H9 (cell line): Measurements from ENCODE around the gene IL1RL2. TPM values are rescaled to one million over a fixed set of nuclear protein-coding genes. Genes with fewer than 3 reads are reported as not detected.

Source experiments
- DNase-seq: peaks from one replicate; pipeline ENCODE4 v3.0.0-alpha.2; 2017
- H2AFZ ChIP-seq: one replicate; pipeline ENCODE4 v1.6.1; 2013; ENCODE audit warnings: mild to moderate bottlenecking, low read length, control low read depth, moderate library complexity
- H2AK5ac ChIP-seq: 2 replicates; pipeline ENCODE4 v1.6.1; 2013; ENCODE audit warnings: low read length, control low read depth, mixed read lengths; ENCODE audit not compliant: insufficient read length
- H2BK120ac ChIP-seq: one replicate; pipeline ENCODE4 v1.6.1; 2013; ENCODE audit warnings: low read depth, mild to moderate bottlenecking, low read length, control low read depth, inconsistent platforms; ENCODE audit not compliant: poor library complexity, severe bottlenecking
- H2BK12ac ChIP-seq: 2 replicates; pipeline ENCODE4 v1.6.1; 2013; ENCODE audit warnings: low read length, control low read depth, mixed read lengths, low read depth; ENCODE audit not compliant: insufficient read length
- H2BK15ac ChIP-seq: 2 replicates; pipeline ENCODE4 v1.6.1; 2013; ENCODE audit warnings: low read depth, low read length, control low read depth
- H2BK20ac ChIP-seq: one replicate; pipeline ENCODE4 v1.6.1; 2013; ENCODE audit warnings: low read depth, mild to moderate bottlenecking, low read length, control low read depth, inconsistent platforms; ENCODE audit not compliant: poor library complexity, severe bottlenecking
- H2BK5ac ChIP-seq: 2 replicates; pipeline ENCODE4 v1.6.1; 2013; ENCODE audit warnings: low read length, control low read depth, mixed read lengths; ENCODE audit not compliant: insufficient read length
- H3K14ac ChIP-seq: 2 replicates; pipeline ENCODE4 v1.6.1; 2013; ENCODE audit warnings: low read length, control low read depth; ENCODE audit not compliant: insufficient read depth
- H3K18ac ChIP-seq: 2 replicates; pipeline ENCODE4 v1.6.1; 2013; ENCODE audit warnings: low read depth, mild to moderate bottlenecking, mixed read lengths, low read length, control low read depth; ENCODE audit not compliant: insufficient read length
- H3K23ac ChIP-seq: 2 replicates; pipeline ENCODE4 v1.6.1; 2013; ENCODE audit warnings: low read length, control low read depth, mixed read lengths, low read depth; ENCODE audit not compliant: insufficient read length
- H3K23me2 ChIP-seq: 2 replicates; pipeline ENCODE4 v1.6.1; 2013; ENCODE audit warnings: low read depth, mild to moderate bottlenecking, mixed read lengths, low read length, control low read depth; ENCODE audit not compliant: insufficient read length, poor library complexity, severe bottlenecking
- H3K27ac ChIP-seq: 2 replicates; pipeline ENCODE4 v1.5.1; 2013; ENCODE audit warnings: low read length, control low read depth, mixed read lengths, low read depth; ENCODE audit not compliant: insufficient read length
- H3K27me3 ChIP-seq: 2 replicates; pipeline ENCODE4 v1.6.1; 2013; ENCODE audit warnings: low read length, control low read depth, inconsistent platforms; ENCODE audit not compliant: insufficient read depth
- H3K4ac ChIP-seq: 2 replicates; pipeline ENCODE4 v1.6.1; 2013; ENCODE audit warnings: low read depth, mild to moderate bottlenecking, control low read depth, inconsistent platforms, low read length, moderate library complexity
- H3K4me1 ChIP-seq: 2 replicates; pipeline ENCODE4 v1.6.1; 2013; ENCODE audit warnings: low read length, control low read depth, inconsistent platforms; ENCODE audit not compliant: insufficient read depth
- H3K4me2 ChIP-seq: 2 replicates; pipeline ENCODE4 v1.6.1; 2013; ENCODE audit warnings: low read length, control low read depth, mixed read lengths; ENCODE audit not compliant: insufficient read length, insufficient read depth
- H3K56ac ChIP-seq: 2 replicates; pipeline ENCODE4 v1.6.1; 2013; ENCODE audit warnings: low read depth, mild to moderate bottlenecking, mixed read lengths, low read length, control low read depth; ENCODE audit not compliant: insufficient read length
- H3K79me1 ChIP-seq: 2 replicates; pipeline ENCODE4 v1.6.1; 2013; ENCODE audit warnings: low read depth, mild to moderate bottlenecking, moderate library complexity, low read length, control low read depth, inconsistent platforms; ENCODE audit not compliant: insufficient read depth, poor library complexity, severe bottlenecking
- H3K79me2 ChIP-seq: 2 replicates; pipeline ENCODE4 v1.6.1; 2013; ENCODE audit warnings: low read length, control low read depth, inconsistent platforms; ENCODE audit not compliant: insufficient read depth
- H3K9ac ChIP-seq: 2 replicates; pipeline ENCODE4 v1.6.1; 2013; ENCODE audit warnings: low read length, control low read depth, mixed read lengths; ENCODE audit not compliant: insufficient read length; ENCODE audit errors: extremely low read depth
- H3K9me3 ChIP-seq: one replicate; pipeline ENCODE4 v1.6.1; 2013; ENCODE audit warnings: low read depth, low read length, inconsistent platforms; ENCODE audit not compliant: control insufficient read depth
- H3T11ph ChIP-seq: one replicate; pipeline ENCODE4 v1.6.1; 2013; ENCODE audit warnings: mild to moderate bottlenecking, low read length, control low read depth, inconsistent platforms
- H4K20me1 ChIP-seq: one replicate; pipeline ENCODE4 v1.6.1; 2013; ENCODE audit not compliant: control insufficient read depth, insufficient read length, insufficient read depth
- H4K5ac ChIP-seq: 2 replicates; pipeline ENCODE4 v1.6.1; 2013; ENCODE audit warnings: low read depth, mild to moderate bottlenecking, mixed read lengths, low read length, control low read depth; ENCODE audit not compliant: insufficient read length
- H4K8ac ChIP-seq: replicated peaks from 2 replicates; pipeline ENCODE4 v1.6.1; 2013; ENCODE audit warnings: low read length, control low read depth, mixed read lengths, low read depth; ENCODE audit not compliant: insufficient read length
- H4K91ac ChIP-seq: 2 replicates; pipeline ENCODE4 v1.6.1; 2013; ENCODE audit warnings: low read depth, mild to moderate bottlenecking, moderate library complexity, mixed read lengths, low read length, control low read depth; ENCODE audit not compliant: insufficient read length
- H3K27ac Mint-ChIP-seq, 3 experiments: 2 replicates in 2 of 3; 3 replicates in 1 of 3; pipeline ENCODE4 v1.8.0; 2020 to 2021; ENCODE audit warnings: mixed read lengths in 3 of 3, mild to moderate bottlenecking in 1 of 3, moderate library complexity in 1 of 3
- H3K27me3 Mint-ChIP-seq: 2 replicates; pipeline ENCODE4 v1.8.0; 2021; ENCODE audit warnings: low read depth, mild to moderate bottlenecking, moderate library complexity, mixed read lengths
- H3K36me3 Mint-ChIP-seq, 3 experiments: 2 replicates in 2 of 3; 3 replicates in 1 of 3; pipeline ENCODE4 v1.8.0; 2020 to 2021; ENCODE audit warnings: low read depth in 3 of 3, mixed read lengths in 3 of 3; ENCODE audit not compliant: insufficient read depth in 1 of 3
- H3K4me1 Mint-ChIP-seq, 2 experiments: 2 replicates each; pipeline ENCODE4 v1.8.0; 2020; ENCODE audit warnings: mixed read lengths in 2 of 2
- H3K4me3 Mint-ChIP-seq, 2 experiments: 2 replicates in 1 of 2; 3 replicates in 1 of 2; pipeline ENCODE4 v1.8.0; 2020 to 2021; ENCODE audit warnings: mild to moderate bottlenecking in 2 of 2, mixed read lengths in 2 of 2, moderate library complexity in 1 of 2
- H3K9me3 Mint-ChIP-seq, 2 experiments: 2 replicates in 1 of 2; 3 replicates in 1 of 2; pipeline ENCODE4 v1.8.0; 2020; ENCODE audit warnings: mild to moderate bottlenecking in 2 of 2, mixed read lengths in 2 of 2, moderate library complexity in 1 of 2
- CTCF ChIP-seq: fragments of 200-600 bp; sonication (generic); conservative IDR thresholded peaks from 3 replicates; pipeline ENCODE4 v1.8.0; 2021; ENCODE audit warnings: antibody characterized with exemption, mild to moderate bottlenecking
- WGBS: extraction: QIAGEN DNeasy Blood & Tissue Kit; methylation state at CpG from one replicate; pipeline ENCODE4 v1.1.7; 2013; ENCODE audit warnings: missing lambda C conversion rate, low lambda C conversion rate, mixed read lengths; ENCODE audit not compliant: insufficient read length; ENCODE audit errors: extremely low coverage; 5-methylcytosine and 5-hydroxymethylcytosine counted together
- total RNA-seq: library from RNA; stranded (reverse); gene quantifications from 2 replicates; pipeline ENCODE4 v1.2.1, GENCODE V29; 2021

Gene IL1RL2
- total RNA-seq, 1 experiment from 2014 or later = not detected

GRCh38 chr2:102237176-102237575, 50.4 kb downstream of the IL1RL2 start:
- no peaks in the 10 kb centered on the region for H3K79me1 ChIP-seq
- no peaks in the 10 kb centered on the region for H3K9me3 ChIP-seq
- no peak overlapping the region for H3K4ac ChIP-seq
- H3K18ac ChIP-seq = no peak overlapping the region
- no peaks in the 10 kb centered on the region for H3K23me2 ChIP-seq
- no peak overlapping the region for H3T11ph ChIP-seq
- H3K27me3 ChIP-seq = no peaks in the 10 kb centered on the region
- no peak overlapping the region for H4K8ac ChIP-seq
- H4K20me1 ChIP-seq = no peaks in the 10 kb centered on the region
- no peak overlapping the region for H2BK15ac ChIP-seq
- no peak overlapping the region for H3K9ac ChIP-seq
- no peak overlapping the region for H3K27ac ChIP-seq
- H3K79me2 ChIP-seq = no peaks in the 10 kb centered on the region
- no peak overlapping the region for H4K91ac ChIP-seq
- no peak overlapping the region for H2AK5ac ChIP-seq
- H3K23ac ChIP-seq = no peak overlapping the region
- no CpG with 5 or more reads among the region's 11 CpGs for WGBS
- H2BK20ac ChIP-seq = no peak overlapping the region
- no peak overlapping the region for H2BK120ac ChIP-seq
- H3K56ac ChIP-seq = no peak overlapping the region
- no peak overlapping the region for H3K4me2 ChIP-seq
- no peak for DNase-seq
- H3K9me3 Mint-ChIP-seq = no peaks in the 10 kb centered on the region
- H3K27me3 Mint-ChIP-seq = no peaks in the 10 kb centered on the region; the same call in none of the 2 replicates
- H3K4me3 Mint-ChIP-seq = no peak overlapping the region; a peak in 1 of 5 replicates
- no peaks in the 10 kb centered on the region for H3K4me1 ChIP-seq
- no peak overlapping the region for H2BK12ac ChIP-seq
- H2AFZ ChIP-seq = no peak overlapping the region
- H2BK5ac ChIP-seq = no peak overlapping the region
- H3K14ac ChIP-seq = no peak overlapping the region
- H4K5ac ChIP-seq = no peak overlapping the region
- H3K36me3 Mint-ChIP-seq = no peaks in the 10 kb centered on the region
- H3K4me1 Mint-ChIP-seq = peaks cover 13 to 19% of the 10 kb centered on the region in 2 experiments
- no peak for TF ChIP-seq CTCF
- no peak overlapping the region for H3K27ac Mint-ChIP-seq
